Kidney (tissue), 14 donors: ENCODE data around the gene BHLHE40. TPM values are rescaled to one million over a fixed set of nuclear protein-coding genes. Genes with fewer than 3 reads are reported as not detected.
A peak's percentile ranks its signal among the peaks of the same experiment; 100 is the strongest.

Experiments
- DNase-seq, 5 donors: peaks; one replicate each; pipeline ENCODE4 v3.0.0-alpha.2; 2013 to 2020
- FAIRE-seq: peaks from 2 replicates; lab custom pipeline; 2012; peaks lifted over from hg19 to GRCh38; lab: Jason Lieb, UNC
- H3K27ac ChIP-seq, 2 donors: one replicate each; pipeline ENCODE4 v1.7.0; 2013; ENCODE audit warnings: low read depth in 2 of 2, low read length in 2 of 2, inconsistent platforms in 1 of 2
- H3K27me3 ChIP-seq: one replicate; pipeline ENCODE4 v1.7.1; 2013; ENCODE audit warnings: low read length, inconsistent platforms; ENCODE audit not compliant: control insufficient read depth, insufficient read depth
- H3K36me3 ChIP-seq, 3 donors: one replicate each; pipeline versions ENCODE4 v1.7.0 to v1.7.1; 2013; ENCODE audit warnings: low read length in 3 of 3, control low read depth in 1 of 3, inconsistent platforms in 1 of 3; ENCODE audit not compliant: insufficient read depth in 3 of 3, control insufficient read depth in 2 of 3
- H3K4me1 ChIP-seq, 3 donors: one replicate each; pipeline versions ENCODE4 v1.7.0 to v1.7.1; 2013; ENCODE audit warnings: low read length in 3 of 3, inconsistent platforms in 1 of 3, low read depth in 1 of 3; ENCODE audit not compliant: control insufficient read depth in 2 of 3, insufficient read depth in 2 of 3
- H3K4me3 ChIP-seq, 3 donors: one replicate each; pipeline versions ENCODE4 v1.7.0 to v1.8.1; 2013; ENCODE audit warnings: low read length in 3 of 3, control low read depth in 1 of 3, inconsistent platforms in 1 of 3
- H3K9ac ChIP-seq, 3 donors: one replicate each; pipeline versions ENCODE4 v1.7.0 to v1.7.1; 2013; ENCODE audit warnings: low read length in 3 of 3, control low read depth in 1 of 3, inconsistent platforms in 1 of 3
- H3K9me3 ChIP-seq, 3 donors: one replicate each; pipeline versions ENCODE4 v1.7.0 to v1.7.1; 2013; ENCODE audit warnings: low read length in 3 of 3, control low read depth in 1 of 3, inconsistent platforms in 1 of 3; ENCODE audit not compliant: control insufficient read depth in 2 of 3, insufficient read depth in 1 of 3
- CTCF ChIP-seq: IDR thresholded peaks from 3 replicates; pipeline ENCODE4 v1.5.1; 2012; ENCODE audit warnings: mild to moderate bottlenecking, moderate library complexity, borderline replicate concordance; ENCODE audit not compliant: insufficient read depth; ENCODE audit errors: extremely low read depth
- intact Hi-C: fragments of 100-400 bp; cut with DNase I; formaldehyde crosslinking; loops from one replicate; pipeline ENCODE4 v1.11.1; 2022
- polyA plus RNA-seq: library from polyadenylated mRNA; stranded (reverse); fragments of 350-450 nt; fragmentation: Illumina TruSeq; extraction: RNeasy Lipid Tissue Mini Kit (QIAGEN cat#74804); gene quantifications from one replicate; pipeline ENCODE4 v1.2.3, GENCODE V29; 2014; ENCODE audit warnings: low read depth, low replicate concordance; ENCODE audit not compliant: insufficient read depth
- total RNA-seq: library from RNA; stranded (reverse); fragmentation: NEBNext Ultra II Directional; extraction: Animal tissue kit (Norgen Biotek cat#: 25700); gene quantifications from one replicate; pipeline ENCODE4 v1.2.1, GENCODE V29; 2021
- donor health status: control.
- donor health status: control.
- donor health status: control.
- donor health status: control.
- donor health status: control.
- donor health status: DM: yes; HTN: yes; CAD: no.
- donor health status: Normal renal cell carcinoma (clear cell type).

The BHLHE40 gene
- total and polyA plus RNA-seq, 2 donors from 2014 or later: 39.4 to 147 TPM

- no peaks in the 10 kb centered on the region for H3K27me3 ChIP-seq
- DNase-seq (no peak), FAIRE-seq (no peak)
- H3K27ac ChIP-seq: peak overlapping the region; percentile 54 to 63
- no peaks in the 10 kb centered on the region for H3K4me1 ChIP-seq
- no peaks in the 10 kb centered on the region for H3K9me3 ChIP-seq
- H3K36me3 ChIP-seq: no peaks in the 10 kb centered on the region
- intact Hi-C loops: no loop called here
- no peak for TF ChIP-seq CTCF
- H3K9ac ChIP-seq: peak overlapping the region in 1 of 3 donors; percentile 47
- no peak overlapping the region for H3K4me3 ChIP-seq
Observed at GRCh38 chr3:5023777-5024346, 44.6 kb downstream of the BHLHE40 start.

GRCh38 chr3:5026046-5026362 is 46.8 kb downstream of the BHLHE40 start:
- Histone ChIP-seq H3K4me1 (no peaks in the 10 kb centered on the region), H3K27me3 (no peaks in the 10 kb centered on the region), H3K4me3 (no peak overlapping the region), H3K9ac (peak overlapping the region in 1 of 3 donors; percentile 76), H3K36me3 (no peaks in the 10 kb centered on the region), H3K9me3 (no peaks in the 10 kb centered on the region), H3K27ac (peak overlapping the region; percentile 56 to 80)
- intact Hi-C loops: no loop called here
- FAIRE-seq (no peak), DNase-seq (no peak)
- TF ChIP-seq CTCF: no peak

GRCh38 chr3:5029715-5030114 is 50.5 kb downstream of the BHLHE40 start:
- FAIRE-seq (no peak), DNase-seq (no peak)
- Histone ChIP-seq H3K9me3 (no peaks in the 10 kb centered on the region), H3K27me3 (no peaks in the 10 kb centered on the region), H3K9ac (no peak overlapping the region), H3K27ac (no peak overlapping the region), H3K4me3 (no peak overlapping the region), H3K4me1 (no peaks in the 10 kb centered on the region), H3K36me3 (no peaks in the 10 kb centered on the region)
- TF ChIP-seq CTCF: no peak
- intact Hi-C loops: no loop called here

- no peak for TF ChIP-seq CTCF
- no peak for DNase-seq
- no peak for FAIRE-seq
Observed at GRCh38 chr3:5030152-5030551, 50.9 kb downstream of the BHLHE40 start.

More at GRCh38 chr3:5030152-5030551, 50.9 kb downstream of the BHLHE40 start:
- intact Hi-C loops: no loop called here
- H3K9ac ChIP-seq: no peak overlapping the region
- H3K9me3 ChIP-seq: no peaks in the 10 kb centered on the region
- H3K36me3 ChIP-seq: no peaks in the 10 kb centered on the region
- H3K4me3 ChIP-seq: no peak overlapping the region
- no peak overlapping the region for H3K27ac ChIP-seq
- no peaks in the 10 kb centered on the region for H3K27me3 ChIP-seq
- H3K4me1 ChIP-seq: no peaks in the 10 kb centered on the region
